NK-92 (cell line): ENCODE measurements around the gene SYNE1.

Experiments used
- DNase-seq: peaks from one replicate; lab custom pipeline; 2025; ENCODE audit not compliant: unreplicated experiment; lab: John Stamatoyannopoulos, UW

SYNE1 gene

GRCh38 chr6:152206072-152206818 is 430.9 kb downstream of the SYNE1 start:
- DNase-seq: no peak

GRCh38 chr6:152204591-152204990 is 432.6 kb downstream of the SYNE1 start:
- DNase-seq: no peak

- DNase-seq: no peak
Observed at GRCh38 chr6:152201120-152201519, 436.0 kb downstream of the SYNE1 start.

GRCh38 chr6:152195896-152196295 is 441.3 kb downstream of the SYNE1 start:
- no peak for DNase-seq

GRCh38 chr6:152189736-152190135 is 447.4 kb downstream of the SYNE1 start:
- DNase-seq: no peak

GRCh38 chr6:152188011-152188410 is 449.2 kb downstream of the SYNE1 start:
- no peak for DNase-seq

- DNase-seq: no peak
Observed at GRCh38 chr6:152186840-152187239, 450.3 kb downstream of the SYNE1 start.

- no peak for DNase-seq
Observed at GRCh38 chr6:152184917-152185574, 452.1 kb downstream of the SYNE1 start.

- no peak for DNase-seq
Observed at GRCh38 chr6:152184573-152184916, 452.6 kb downstream of the SYNE1 start.

GRCh38 chr6:152180601-152181000 is 456.6 kb downstream of the SYNE1 start:
- DNase-seq: no peak

- no peak for DNase-seq
Observed at GRCh38 chr6:152176268-152176667, 460.9 kb downstream of the SYNE1 start.

- no peak for DNase-seq
Observed at GRCh38 chr6:152173957-152174356, 463.2 kb downstream of the SYNE1 start.

GRCh38 chr6:152173321-152173720 is 463.8 kb downstream of the SYNE1 start:
- no peak for DNase-seq

- no peak for DNase-seq
Observed at GRCh38 chr6:152170702-152171667, 466.2 kb downstream of the SYNE1 start.

- DNase-seq: no peak
Observed at GRCh38 chr6:152170313-152170701, 466.9 kb downstream of the SYNE1 start.

- DNase-seq: no peak
Observed at GRCh38 chr6:152167641-152168603, 469.2 kb downstream of the SYNE1 start.

GRCh38 chr6:152166897-152167296 is 470.3 kb downstream of the SYNE1 start:
- DNase-seq: no peak

GRCh38 chr6:152166497-152166896 is 470.7 kb downstream of the SYNE1 start:
- DNase-seq: no peak

GRCh38 chr6:152164957-152165356 is 472.2 kb downstream of the SYNE1 start:
- no peak for DNase-seq

- no peak for DNase-seq
Observed at GRCh38 chr6:152161501-152161900, 475.7 kb downstream of the SYNE1 start.
